Measurements from ENCODE around the gene THY1. TPM values are rescaled to one million over a fixed set of nuclear protein-coding genes. Genes with fewer than 3 reads are reported as not detected.

The THY1 gene
- total and polyA plus RNA-seq, 2 of the 8 experiments (the other 6 are each of a cell fraction or from before 2014, with no cell fraction given): 286 to 2,479 TPM

DNA sequence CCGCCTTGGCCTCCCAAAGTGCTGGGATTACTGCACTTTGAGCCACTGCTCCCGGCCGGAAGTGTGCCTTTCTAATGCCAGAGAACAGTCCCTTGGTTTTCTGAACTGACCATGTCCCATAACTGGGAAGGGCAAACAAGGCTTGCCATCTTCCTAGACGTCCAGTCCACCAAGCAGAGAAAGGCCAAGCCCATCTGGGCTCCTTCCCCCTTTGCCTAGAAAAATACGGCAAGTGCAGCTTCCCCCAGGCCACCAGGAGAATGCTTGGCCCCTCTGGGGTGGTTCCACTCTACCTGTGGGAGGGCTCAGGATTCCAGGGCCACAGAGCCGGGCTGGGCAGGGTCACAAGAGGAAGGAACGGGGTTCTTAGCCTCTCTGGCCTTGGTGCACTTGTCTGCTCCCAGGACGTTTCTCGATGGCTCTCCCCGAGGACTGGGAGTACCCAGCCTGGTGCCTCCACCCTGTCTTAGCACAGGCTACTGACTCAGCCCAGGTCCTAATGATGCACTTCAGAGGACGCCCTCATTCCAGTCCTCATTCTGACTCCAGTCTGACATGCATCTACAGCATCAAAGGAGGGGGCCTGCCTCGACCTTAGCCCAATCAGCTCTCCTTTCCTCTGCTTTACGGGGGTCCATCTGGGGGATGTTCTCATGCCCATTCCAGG is 42.7 kb downstream of the THY1 start:
- H3K27ac ChIP-seq (ENCODE audit: low read depth, low read length): no peak overlapping the region
- no peak overlapping the region for H3K4ac ChIP-seq (replicated peaks; ENCODE audit: insufficient read length, low read depth, low read length)
- peak overlapping the region; percentile 88 to 97 for H3K4me2 ChIP-seq (ENCODE audit: insufficient read depth in 1 of 2, low read depth in 2 of 2, low read length in 2 of 2)
- H3K9me3 ChIP-seq (ENCODE audit: insufficient read depth in 2 of 2, low read depth in 1 of 2, low read length in 1 of 2): no peaks in the 10 kb centered on the region
- H3K14ac ChIP-seq (ENCODE audit: insufficient read length): no peak overlapping the region
- 77% methylated on average over 13 of the region's 13 CpGs; no CpG with 5 or more reads in 1 of the 2 experiments for WGBS, 2 experiments (ENCODE audit: extremely low coverage in 1 of 2, insufficient coverage in 1 of 2, insufficient read length in 1 of 2, insufficient replicate concordance in 2 of 2, low coverage in 1 of 2, low lambda C conversion rate in 2 of 2, missing lambda C conversion rate in 1 of 2)
- H2BK15ac ChIP-seq (ENCODE audit: low read length): peak overlapping the region; percentile 99
- H3K36me3 ChIP-seq (ENCODE audit: control insufficient read depth in 2 of 4, insufficient read depth in 4 of 4, low read length in 3 of 4): no peaks in the 10 kb centered on the region
- no peak overlapping the region; a peak in 1 of 7 replicates for H3K9ac ChIP-seq (replicated peaks in 1 of 4; ENCODE audit: extremely low read depth in 1 of 4, low read depth in 3 of 4, low read length in 3 of 4)
- H4K20me1 ChIP-seq (replicated peaks in 1 of 2; ENCODE audit: control insufficient read depth in 1 of 2, insufficient read depth in 2 of 2, low read length in 2 of 2): no peaks in the 10 kb centered on the region
- H3K23ac ChIP-seq (ENCODE audit: insufficient read length): no peak overlapping the region
- ChIA-PET CTCF (ENCODE audit: partially characterized antibody) (interaction anchor here (1.0 to 26.3 kb wide), 15 partner anchors 7 to 189 kb away, joined by 3 to 474 read pairs (median 11); partner anchors contain the start of genes C1QTNF5 and MFRP), POLR2A (ENCODE audit: partially characterized antibody) (interaction anchor here (0.6 to 2.9 kb wide), 7 partner anchors 9 to 57 kb away, joined by 3 to 12 read pairs (median 4); partner anchors contain the start of gene THY1)
- H2BK12ac ChIP-seq (ENCODE audit: low read depth, low read length): peak overlapping the region; percentile 94; the same call in 1 of the 2 replicates
- peaks cover 9 to 46% (median 40%) of the 10 kb centered on the region in 4 experiments for H3K4me1 ChIP-seq (replicated peaks in 1 of 4; ENCODE audit: control insufficient read depth in 3 of 4, insufficient read depth in 4 of 4, low read length in 3 of 4)
- peaks cover 0 to 12% (median 10%) of the 10 kb centered on the region in 4 experiments; a peak in 6 of 7 replicates for H3K27me3 ChIP-seq (replicated peaks in 1 of 4; ENCODE audit: control insufficient read depth in 3 of 4, extremely low read depth in 1 of 4, insufficient read depth in 3 of 4, low read length in 3 of 4)
- peak overlapping the region; percentile 3 for H4K5ac ChIP-seq (ENCODE audit: insufficient read length, low read depth, low read length)
- H3K4me3 ChIP-seq (ENCODE audit: extremely low read depth in 1 of 4, insufficient read depth in 2 of 4, low read depth in 3 of 4, low read length in 4 of 4): peak overlapping the region in 2 of 4 experiments; percentile 62 to 81; a peak in 3 of 8 replicates
- H2BK5ac ChIP-seq (ENCODE audit: low read depth, low read length): no peak overlapping the region; the same call in 1 of the 2 replicates
- peak overlapping the region; percentile 3; the same call in 1 of the 2 replicates for H2AK5ac ChIP-seq (ENCODE audit: low read depth, low read length)
- no peak overlapping the region for H2AFZ ChIP-seq (ENCODE audit: low read length)
- H3K79me2 ChIP-seq (ENCODE audit: control insufficient read depth in 1 of 2, insufficient read depth in 2 of 2, low read length in 2 of 2): no peaks in the 10 kb centered on the region
- peak overlapping the region; percentile 96 for H3K18ac ChIP-seq (ENCODE audit: extremely low read depth, low read length)
- H4K8ac ChIP-seq (ENCODE audit: extremely low read depth, insufficient read depth, low read length): no peak overlapping the region
- H3K56ac ChIP-seq (replicated peaks; ENCODE audit: insufficient read length, low read depth, low read length): no peak overlapping the region
- H4K91ac ChIP-seq (replicated peaks; ENCODE audit: insufficient read length, low read length): peak overlapping the region; percentile 69
- H3K23me2 ChIP-seq (ENCODE audit: low read depth, low read length): peaks cover 21% of the 10 kb centered on the region
- no peak for DNase-seq (ENCODE audit: low read depth in 1 of 2, low spot score in 2 of 2)
- H2BK20ac ChIP-seq (ENCODE audit: low read length): peak overlapping the region; percentile 51; the same call in 1 of the 2 replicates
- H2BK120ac ChIP-seq (replicated peaks; ENCODE audit: low read depth, low read length): no peak overlapping the region
- FAIRE-seq: no peak
- no peaks in the 10 kb centered on the region for H3K79me1 ChIP-seq (ENCODE audit: low read depth, low read length)
- TF ChIP-seq SIN3A (conservative IDR thresholded peaks at IDR 0.05 in 1 of 2, IDR thresholded peaks at IDR 0.05 in 1 of 2; ENCODE audit: low read depth in 1 of 2, low read length in 2 of 2) (no peak), JUND (IDR thresholded peaks at IDR 0.05; ENCODE audit: low read length) (no peak), TBP (IDR thresholded peaks at IDR 0.05; ENCODE audit: low read depth, low read length) (no peak), RFX5 (IDR thresholded peaks at IDR 0.05; ENCODE audit: borderline replicate concordance, low read depth, low read length) (no peak)
